ENCODE results near the gene SORCS2.

SORCS2 gene

DNA sequence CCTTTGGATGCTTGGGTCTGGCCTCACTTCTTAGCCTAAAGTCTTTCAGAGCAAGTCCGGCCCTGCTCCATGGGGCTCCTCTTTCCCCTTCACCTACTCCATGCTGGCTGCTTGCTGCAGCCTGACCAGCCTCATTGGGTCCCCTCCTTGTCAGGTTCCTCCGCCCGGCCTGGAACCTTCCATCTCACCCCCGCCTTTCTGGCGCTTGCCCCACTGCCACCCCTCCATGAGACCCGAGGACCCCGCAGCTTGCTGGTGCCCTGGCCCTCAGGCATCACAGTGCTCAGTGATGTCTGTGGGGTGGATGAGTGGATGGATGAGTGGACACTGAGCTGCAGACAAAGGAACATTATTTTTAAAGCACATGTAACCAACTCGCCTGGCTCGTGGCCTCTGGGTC lies 24.7 kb downstream of the SORCS2 start:
- no peak for DNase-seq (ENCODE audit: low read depth, low spot score)
- TF ChIP-seq CTCF (IDR thresholded peaks at IDR 0.05; ENCODE audit: insufficient read depth, low read length, missing control alignments), result no peak
- ChIA-PET CTCF (no interaction called here), POLR2A (interaction anchor here (1.1 kb wide), 1 partner anchor 10 kb away, joined by 5 read pairs; no protein-coding TSS in a partner anchor)
- no peak overlapping the region for H3K4me3 ChIP-seq (ENCODE audit: low read depth, low read length)

- H3K4me3 ChIP-seq (ENCODE audit: low read depth, low read length), result no peak overlapping the region
- DNase-seq (ENCODE audit: low read depth, low spot score), result no peak
- no peak for TF ChIP-seq CTCF (IDR thresholded peaks at IDR 0.05; ENCODE audit: insufficient read depth, low read length, missing control alignments)
- ChIA-PET POLR2A (interaction anchor here (1.1 kb wide), 1 partner anchor 10 kb away, joined by 5 read pairs; no protein-coding TSS in a partner anchor), CTCF (no interaction called here)
Observed at GRCh38 chr4:7217474-7218321, 25.4 kb downstream of the SORCS2 start.

DNA sequence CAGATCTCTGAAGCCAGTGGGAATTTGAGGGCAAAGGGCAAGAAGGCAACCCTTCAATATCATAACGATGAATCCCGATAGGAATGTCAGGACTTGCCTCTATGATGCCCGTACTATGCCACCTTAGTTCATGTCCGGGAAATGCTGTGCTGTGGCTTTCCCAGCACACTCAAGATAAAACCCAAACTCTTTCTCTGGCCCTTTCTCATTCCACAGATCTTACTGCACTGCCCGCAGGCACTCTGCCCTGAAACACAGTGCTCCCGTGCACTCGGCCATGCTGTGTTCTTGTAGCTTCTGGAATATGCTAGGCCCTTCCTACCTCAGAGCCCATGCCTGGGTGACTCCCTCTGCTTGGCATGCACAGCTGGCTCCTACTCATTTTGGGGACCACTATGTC lies 26.3 kb downstream of the SORCS2 start:
- POLR2A ChIA-PET, result no interaction called here
- CTCF ChIA-PET, result no interaction called here
- no peak for DNase-seq (ENCODE audit: low read depth, low spot score)
- no peak for TF ChIP-seq CTCF (IDR thresholded peaks at IDR 0.05; ENCODE audit: insufficient read depth, low read length, missing control alignments)
- H3K4me3 ChIP-seq (ENCODE audit: low read depth, low read length), result no peak overlapping the region

DNA sequence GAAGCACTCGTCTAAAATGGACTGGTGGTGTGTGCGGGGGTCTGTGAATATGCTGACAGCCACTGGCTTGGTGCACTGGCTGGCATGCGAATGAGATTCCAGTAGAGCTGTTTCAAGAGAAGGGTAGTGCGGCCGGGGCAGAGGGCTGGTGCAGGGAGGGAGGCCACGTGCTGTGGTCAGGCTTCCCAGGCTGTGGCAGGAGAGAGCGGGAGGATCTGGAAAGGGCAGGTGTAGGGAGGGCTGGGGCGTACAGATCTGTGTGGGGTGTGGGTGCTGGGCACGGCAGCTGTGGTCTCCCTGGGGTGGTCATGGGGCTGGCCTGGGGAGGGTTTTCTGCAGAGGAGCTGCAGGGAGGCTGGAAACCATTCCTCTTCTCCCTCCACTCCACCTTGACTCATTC lies 30.2 kb downstream of the SORCS2 start:
- no peak overlapping the region for H3K4me3 ChIP-seq (ENCODE audit: low read depth, low read length)
- no peak for DNase-seq (ENCODE audit: low read depth, low spot score)
- POLR2A ChIA-PET, result no interaction called here
- no peak for TF ChIP-seq CTCF (IDR thresholded peaks at IDR 0.05; ENCODE audit: insufficient read depth, low read length, missing control alignments)
- CTCF ChIA-PET, result interaction anchor here (1.2 to 1.3 kb wide), 2 partner anchors 10 to 11 kb away, joined by 3 to 4 read pairs; no protein-coding TSS in a partner anchor

GRCh38 chr4:7223541-7223940 lies 31.2 kb downstream of the SORCS2 start:
- no peak overlapping the region for H3K4me3 ChIP-seq (ENCODE audit: low read depth, low read length)

More at GRCh38 chr4:7223541-7223940, 31.2 kb downstream of the SORCS2 start:
- ChIA-PET POLR2A (no interaction called here), CTCF (interaction anchor here (1.3 kb wide), 1 partner anchor 11 kb away, joined by 3 read pairs; no protein-coding TSS in a partner anchor)
- DNase-seq (ENCODE audit: low read depth, low spot score), result no peak
- TF ChIP-seq CTCF (IDR thresholded peaks at IDR 0.05; ENCODE audit: insufficient read depth, low read length, missing control alignments), result no peak
